H1 (cell line): ENCODE results near the gene SPATA31A6. TPM values are rescaled to one million over a fixed set of nuclear protein-coding genes. Genes with fewer than 3 reads are reported as not detected.
"Not testable (repeated sequence)": the region's sequence is repeated elsewhere in the genome, so short reads cannot be mapped to it uniquely, and the experiment has no call there.

Experiments used
- CTCF ChIA-PET: fragments of 300-600 bp; sonication (Branson Sonifier 250); formaldehyde crosslinking; loops from one replicate; lab custom pipeline; 2021; ENCODE audit not compliant: partially characterized antibody; lab: Charles Lee
- POLR2A ChIA-PET: fragments of 300-600 bp; sonication (Branson Sonifier 250); formaldehyde crosslinking; loops from one replicate; lab custom pipeline; 2021; ENCODE audit warnings: inconsistent platforms; ENCODE audit not compliant: partially characterized antibody; lab: Charles Lee
- DNase-seq, 2 experiments: peaks; one replicate each; pipeline versions ENCODE4 v3.0.0 to v3.0.0-alpha.2; 2010 to 2022; ENCODE audit warnings: low spot score in 2 of 2, low read depth in 1 of 2, mixed read lengths in 1 of 2
- FAIRE-seq: peaks from 2 replicates; lab custom pipeline; 2011; peaks lifted over from hg19 to GRCh38; lab: Jason Lieb, UNC
- H2AFZ ChIP-seq: 2 replicates; pipeline ENCODE4 v1.8.1; 2012; ENCODE audit warnings: low read length, inconsistent platforms
- H2AK5ac ChIP-seq: 2 replicates; pipeline ENCODE4 v1.6.1; 2013; ENCODE audit warnings: low read depth, low read length
- H2BK120ac ChIP-seq: replicated peaks from 2 replicates; pipeline ENCODE3; 2013; ENCODE audit warnings: low read depth, low read length, inconsistent platforms
- H2BK12ac ChIP-seq: 2 replicates; pipeline ENCODE4 v1.6.1; 2013; ENCODE audit warnings: low read depth, low read length
- H2BK15ac ChIP-seq: 2 replicates; pipeline ENCODE4 v1.6.1; 2013; ENCODE audit warnings: low read length
- H2BK20ac ChIP-seq: 2 replicates; pipeline ENCODE4 v1.6.1; 2013; ENCODE audit warnings: low read length
- H2BK5ac ChIP-seq: 2 replicates; pipeline ENCODE4 v1.6.1; 2013; ENCODE audit warnings: low read depth, low read length
- H3K14ac ChIP-seq: 2 replicates; pipeline ENCODE4 v1.6.1; 2013; ENCODE audit warnings: inconsistent platforms; ENCODE audit not compliant: insufficient read length
- H3K18ac ChIP-seq: 2 replicates; pipeline ENCODE4 v1.6.1; 2013; ENCODE audit warnings: low read length; ENCODE audit errors: extremely low read depth
- H3K23ac ChIP-seq: 2 replicates; pipeline ENCODE4 v1.6.1; 2013; ENCODE audit warnings: inconsistent platforms; ENCODE audit not compliant: insufficient read length
- H3K23me2 ChIP-seq: 2 replicates; pipeline ENCODE4 v1.6.1; 2013; ENCODE audit warnings: low read depth, low read length
- H3K27ac ChIP-seq: 2 replicates; pipeline ENCODE4 v1.6.1; 2011; ENCODE audit warnings: low read depth, low read length, inconsistent platforms
- H3K27me3 ChIP-seq, 4 experiments: replicated peaks in 1 of 4; 1 replicate in 1 of 4; 2 replicates in 3 of 4; pipeline versions ENCODE4 v1.6.1 to v1.8.1; 2011 to 2013; ENCODE audit warnings: low read length in 3 of 4, mild to moderate bottlenecking in 3 of 4, inconsistent platforms in 2 of 4, mixed read lengths in 2 of 4, moderate library complexity in 1 of 4; ENCODE audit not compliant: control insufficient read depth in 3 of 4, insufficient read depth in 3 of 4; ENCODE audit errors: extremely low read depth in 1 of 4
- H3K36me3 ChIP-seq, 4 experiments: 2 replicates each; pipeline versions ENCODE4 v1.6.1 to v1.8.1; 2011 to 2013; ENCODE audit warnings: mild to moderate bottlenecking in 4 of 4, low read length in 3 of 4, moderate library complexity in 2 of 4, control low read depth in 1 of 4, inconsistent platforms in 1 of 4; ENCODE audit not compliant: insufficient read depth in 4 of 4, control insufficient read depth in 2 of 4
- H3K4ac ChIP-seq: replicated peaks from 2 replicates; pipeline ENCODE3; 2013; ENCODE audit warnings: low read length, low read depth, mixed read lengths, inconsistent platforms; ENCODE audit not compliant: insufficient read length
- H3K4me1 ChIP-seq, 4 experiments: replicated peaks in 1 of 4; 1 replicate in 1 of 4; 2 replicates in 3 of 4; pipeline versions ENCODE4 v1.6.1 to v1.8.1; 2011 to 2013; ENCODE audit warnings: low read length in 3 of 4, inconsistent platforms in 2 of 4, mixed read lengths in 1 of 4; ENCODE audit not compliant: insufficient read depth in 4 of 4, control insufficient read depth in 3 of 4
- H3K4me2 ChIP-seq, 2 experiments: 2 replicates each; pipeline versions ENCODE4 v1.6.1 to v1.8.1; 2011 to 2013; ENCODE audit warnings: low read depth in 2 of 2, low read length in 2 of 2, control low read depth in 1 of 2, inconsistent platforms in 1 of 2, mild to moderate bottlenecking in 1 of 2; ENCODE audit not compliant: insufficient read depth in 1 of 2
- H3K4me3 ChIP-seq, 4 experiments: fragments of 200-600, 300-600 bp in 1 of 4; sonication (generic), shearing (Covaris generic), sonication (Bioruptor Twin) in 1 of 4; 2 replicates each; pipeline versions ENCODE4 v1.5.1 to v1.8.1; 2011 to 2016; ENCODE audit warnings: low read length in 4 of 4, low read depth in 3 of 4, control low read depth in 2 of 4, inconsistent platforms in 2 of 4, mild to moderate bottlenecking in 2 of 4, mixed read lengths in 1 of 4, moderate library complexity in 1 of 4; ENCODE audit not compliant: insufficient read depth in 2 of 4; ENCODE audit errors: extremely low read depth in 1 of 4
- H3K56ac ChIP-seq: replicated peaks from 2 replicates; pipeline ENCODE3; 2013; ENCODE audit warnings: low read depth, mild to moderate bottlenecking, mixed read lengths, low read length, inconsistent platforms; ENCODE audit not compliant: insufficient read length
- H3K79me1 ChIP-seq: 2 replicates; pipeline ENCODE4 v1.6.1; 2013; ENCODE audit warnings: low read depth, low read length, control low read depth
- H3K79me2 ChIP-seq, 2 experiments: 2 replicates each; pipeline versions ENCODE4 v1.6.1 to v1.8.1; 2012 to 2013; ENCODE audit warnings: low read length in 2 of 2, mild to moderate bottlenecking in 2 of 2, inconsistent platforms in 1 of 2; ENCODE audit not compliant: insufficient read depth in 2 of 2, control insufficient read depth in 1 of 2
- H3K9ac ChIP-seq, 4 experiments: replicated peaks in 1 of 4; 1 replicate in 1 of 4; 2 replicates in 3 of 4; pipeline versions ENCODE4 v1.6.1 to v1.8.1; 2011 to 2013; ENCODE audit warnings: low read depth in 3 of 4, low read length in 3 of 4, control low read depth in 2 of 4, mild to moderate bottlenecking in 2 of 4, moderate library complexity in 2 of 4, inconsistent platforms in 1 of 4; ENCODE audit errors: extremely low read depth in 1 of 4
- H3K9me3 ChIP-seq, 2 experiments: 2 replicates each; pipeline versions ENCODE4 v1.6.1 to v1.8.1; 2012 to 2013; ENCODE audit warnings: mild to moderate bottlenecking in 2 of 2, moderate library complexity in 2 of 2, control low read depth in 1 of 2, inconsistent platforms in 1 of 2, low read depth in 1 of 2, low read length in 1 of 2, mixed read lengths in 1 of 2; ENCODE audit not compliant: insufficient read depth in 2 of 2
- H4K20me1 ChIP-seq, 2 experiments: replicated peaks in 1 of 2; 2 replicates each; pipeline versions ENCODE3 to v1.8.1; 2011 to 2013; ENCODE audit warnings: inconsistent platforms in 2 of 2, low read length in 2 of 2, mild to moderate bottlenecking in 1 of 2; ENCODE audit not compliant: insufficient read depth in 2 of 2, control insufficient read depth in 1 of 2
- H4K5ac ChIP-seq: 2 replicates; pipeline ENCODE4 v1.6.1; 2013; ENCODE audit warnings: low read length, low read depth, mixed read lengths, inconsistent platforms; ENCODE audit not compliant: insufficient read length
- H4K8ac ChIP-seq: 2 replicates; pipeline ENCODE4 v1.8.0; 2013; ENCODE audit warnings: mild to moderate bottlenecking, moderate library complexity, low read length, inconsistent platforms; ENCODE audit not compliant: insufficient read depth; ENCODE audit errors: extremely low read depth
- H4K91ac ChIP-seq: replicated peaks from 2 replicates; pipeline ENCODE3; 2013; ENCODE audit warnings: low read length, mixed read lengths, inconsistent platforms; ENCODE audit not compliant: insufficient read length
- WGBS, 2 experiments: shearing (Covaris generic) in 1 of 2; methylation state at CpG; one replicate each; pipeline versions ENCODE4 v1.1.6 to v1.1.7; 2013 to 2015; ENCODE audit warnings: low lambda C conversion rate in 2 of 2, mixed read lengths in 2 of 2, inconsistent platforms in 1 of 2, low coverage in 1 of 2, missing lambda C conversion rate in 1 of 2; ENCODE audit not compliant: insufficient replicate concordance in 2 of 2, insufficient coverage in 1 of 2, insufficient read length in 1 of 2; ENCODE audit errors: extremely low coverage in 1 of 2, missing lambda C conversion rate in 1 of 2; 5-methylcytosine and 5-hydroxymethylcytosine counted together
- long read RNA-seq, 2 experiments: library from RNA in 1 of 2; library from capped mRNA in 1 of 2; stranded (forward); transcript quantifications; one replicate each; pipeline ENCODE4 v2.0.0, GENCODE V29; 2021; ENCODE audit warnings: inconsistent platforms in 1 of 2
- polyA minus RNA-seq, 3 experiments: library from RNA; depleted of rRNA, polyadenylated mRNA; stranded (reverse); fragments of >200 nt; gene quantifications; 1 replicate in 2 of 3; 2 replicates in 1 of 3; pipeline ENCODE4 v1.2.3, GENCODE V29; 2011
- polyA plus RNA-seq, 7 experiments: library from polyadenylated mRNA; depleted of rRNA in 3 of 7; stranded (reverse) in 5 of 7; unstranded in 2 of 7; fragments of >200 nt in 5 of 7; fragments of 200-250 nt in 2 of 7; gene quantifications; 1 replicate in 5 of 7; 2 replicates in 1 of 7; 4 replicates in 1 of 7; pipeline versions ENCODE4 v1.2.1 to v1.2.3, GENCODE V29; 2011 to 2013; ENCODE audit warnings: missing spikeins in 2 of 7, mixed read lengths in 2 of 7
- total RNA-seq: library from RNA; stranded (reverse); fragmentation: NEBNext Ultra II Directional; extraction: Animal tissue kit (Norgen Biotek cat#: 25700); gene quantifications from 2 replicates; pipeline ENCODE4 v1.2.1, GENCODE V29; 2021

The SPATA31A6 gene
- total RNA-seq (not detected in 2 replicates), polyA plus RNA-seq (2011; rRNA removed) (0.11 and 0.20 TPM in 2 replicates), polyA minus RNA-seq (2011; rRNA and poly(A)+ RNA removed) (0.05 TPM in 1 of 2 replicates, not detected in the other)
- 0.35 TPM for polyA plus RNA-seq (2011; cell fraction: cytosol; rRNA removed)
- 0.06 TPM for polyA plus RNA-seq (2011; cell fraction: nucleus; rRNA removed)
- 0.41 TPM in 1 of 4 replicates, not detected in the others for polyA plus RNA-seq (2012, experiment 1 of 2)
- not detected for polyA plus RNA-seq (2012, experiment 2 of 2)
- polyA plus RNA-seq (2013, experiment 1 of 2) = 0.02 TPM
- polyA plus RNA-seq (2013, experiment 2 of 2) = 0.13 TPM
- not detected for polyA minus RNA-seq (2011; cell fraction: cytosol; rRNA and poly(A)+ RNA removed)
- 0.20 TPM for polyA minus RNA-seq (2011; cell fraction: nucleus; rRNA and poly(A)+ RNA removed)
- long read RNA-seq, experiment 1 = 0 reads
- long read RNA-seq, experiment 2 = 0 reads

DNA sequence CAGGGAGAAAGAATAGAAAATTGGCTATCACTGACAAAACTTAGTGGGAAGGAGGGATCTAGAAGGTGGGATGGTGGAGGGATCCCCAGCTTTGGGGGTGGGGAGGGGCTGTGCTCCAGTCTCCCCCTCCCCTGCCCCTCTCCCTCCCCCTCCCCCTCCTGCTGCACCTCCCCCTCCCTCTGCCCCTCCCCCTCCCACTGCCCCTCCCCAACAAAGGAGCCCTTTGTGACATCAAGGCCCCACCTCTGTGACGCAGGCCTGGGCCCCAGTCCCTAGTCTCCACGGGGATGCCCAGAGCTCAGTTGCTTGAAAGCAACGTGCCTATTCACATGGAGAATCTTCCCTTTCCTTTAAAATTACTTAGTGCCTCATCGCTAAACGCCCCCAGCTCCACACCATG, at the start of gene SPATA31A6:
Gene SPATA31A6 (plus strand): TSS at position 301 of the 400 bp plus-strand sequence. CDS start 29 bp downstream, at position 330.
- CTCF ChIA-PET, H2BK12ac ChIP-seq, H3K4ac ChIP-seq, H3K79me2 ChIP-seq, H2BK5ac ChIP-seq, H2AK5ac ChIP-seq, H3K27me3 ChIP-seq, H4K8ac ChIP-seq, H4K5ac ChIP-seq, H3K18ac ChIP-seq, H3K4me1 ChIP-seq, H3K4me2 ChIP-seq, H3K23ac ChIP-seq, H3K23me2 ChIP-seq, DNase-seq, H2BK20ac ChIP-seq, H4K20me1 ChIP-seq, H3K14ac ChIP-seq, H2BK15ac ChIP-seq, H3K9me3 ChIP-seq, H3K36me3 ChIP-seq, POLR2A ChIA-PET, H4K91ac ChIP-seq, H3K79me1 ChIP-seq, H2BK120ac ChIP-seq, H3K27ac ChIP-seq, FAIRE-seq, H3K56ac ChIP-seq, H3K4me3 ChIP-seq, H2AFZ ChIP-seq, H3K9ac ChIP-seq: not testable (repeated sequence)
- no CpG with 5 or more reads among the region's 5 CpGs for WGBS, 2 experiments
